ENCODE measurements around the gene SYCE3. TPM values are rescaled to one million over a fixed set of nuclear protein-coding genes. Genes with fewer than 3 reads are reported as not detected.

The SYCE3 gene
- total and polyA plus RNA-seq, 9 donors: not detected

GRCh38 chr22:50529416-50529896, 33.3 kb downstream of the SYCE3 start:
- peak overlapping the region; percentile 37 for H3K4me3 ChIP-seq
- no peaks in the 10 kb centered on the region for H3K9me3 ChIP-seq
- H3K36me3 ChIP-seq: no peaks in the 10 kb centered on the region
- peaks cover 29% of the 10 kb centered on the region for H3K4me1 ChIP-seq (ENCODE audit: insufficient read depth)
- WGBS, 3 donors: 3 to 6% (median 3%) methylated on average over 21 to 50 of the region's 50 CpGs
- DNase-seq: no peak
- intact Hi-C loops (cut with DNase I): loop anchor here in 2 of 4 donors (10.0 kb wide), 2 partner anchors 275 to 285 kb away; partner anchors contain the start of genes HDAC10 (in 1 of the 2) and TUBGCP6 (in 1 of the 2)
- TF ChIP-seq CTCF (IDR thresholded peaks at IDR 0.05): no peak
- no peak for TF ChIP-seq EP300 (IDR thresholded peaks at IDR 0.05)
- TF ChIP-seq POLR2A (IDR thresholded peaks at IDR 0.05): no peak
- peaks cover 6% of the 10 kb centered on the region for H3K27me3 ChIP-seq
- H3K27ac ChIP-seq: no peak overlapping the region

- H3K4me1 ChIP-seq (ENCODE audit: insufficient read depth): peaks cover 30% of the 10 kb centered on the region
- no peak for TF ChIP-seq POLR2A (IDR thresholded peaks at IDR 0.05)
- TF ChIP-seq EP300 (IDR thresholded peaks at IDR 0.05): no peak
- no peak for TF ChIP-seq CTCF (IDR thresholded peaks at IDR 0.05)
- intact Hi-C loops (cut with DNase I): loop anchor here in 2 of 4 donors (10.0 kb wide), 2 partner anchors 274 to 284 kb away; partner anchors contain the start of genes HDAC10 (in 1 of the 2) and TUBGCP6 (in 1 of the 2)
These were observed 33.9 kb downstream of the SYCE3 start for GRCh38 chr22:50528682-50529415.

GRCh38 chr22:50527921-50528681, 34.6 kb downstream of the SYCE3 start:
- intact Hi-C loops (cut with DNase I): loop anchor here in 2 of 4 donors (10.0 kb wide), 2 partner anchors 273 to 283 kb away; partner anchors contain the start of genes HDAC10 (in 1 of the 2) and TUBGCP6 (in 1 of the 2)
- WGBS, 3 donors: 85 to 90% (median 86%) methylated on average over 18 of the region's 18 CpGs
- Histone ChIP-seq H3K36me3 (no peaks in the 10 kb centered on the region), H3K4me1 (ENCODE audit: insufficient read depth) (peaks cover 30% of the 10 kb centered on the region), H3K27me3 (peaks cover 6% of the 10 kb centered on the region), H3K9me3 (no peaks in the 10 kb centered on the region), H3K27ac (no peak overlapping the region), H3K4me3 (no peak overlapping the region)
- TF ChIP-seq EP300 (IDR thresholded peaks at IDR 0.05) (no peak), POLR2A (IDR thresholded peaks at IDR 0.05) (no peak), CTCF (IDR thresholded peaks at IDR 0.05) (no peak)
- no peak for DNase-seq

More at GRCh38 chr22:50528682-50529415, 33.9 kb downstream of the SYCE3 start:
- Histone ChIP-seq H3K4me3 (no peak overlapping the region), H3K9me3 (no peaks in the 10 kb centered on the region), H3K27ac (no peak overlapping the region), H3K27me3 (peaks cover 6% of the 10 kb centered on the region), H3K36me3 (no peaks in the 10 kb centered on the region)
- DNase-seq: no peak
- WGBS, 3 donors: 37 to 47% (median 42%) methylated on average over 13 to 15 of the region's 15 CpGs
